Coronary artery (tissue), 2 donors: Measurements from ENCODE around the gene TTLL13.

Source experiments
- DNase-seq: peaks from one replicate; pipeline ENCODE4 v3.0.0-alpha.2; 2017; ENCODE audit warnings: low spot score
- H3K27ac ChIP-seq, 2 donors: fragments of 200-600 bp; sonication (generic); one replicate each; pipeline ENCODE4 v1.5.1; 2016 to 2019
- H3K4me3 ChIP-seq: fragments of 200-600 bp; sonication (generic); 2 replicates; pipeline ENCODE4 v1.5.1; 2016; ENCODE audit warnings: mild to moderate bottlenecking, moderate library complexity
- CTCF ChIP-seq: fragments of 200-600 bp; sonication (generic); IDR thresholded peaks from one replicate; pipeline ENCODE4 v1.5.1; 2019; ENCODE audit warnings: antibody characterized with exemption

TTLL13 gene

GRCh38 chr15:90225504-90226234, 23.7 kb upstream of the TTLL13 start:
- no peak for DNase-seq
- Histone ChIP-seq H3K4me3 (no peak overlapping the region), H3K27ac (no peak overlapping the region)
- no peak for TF ChIP-seq CTCF

- TF ChIP-seq CTCF: no peak
- no peak for DNase-seq
- Histone ChIP-seq H3K27ac (no peak overlapping the region), H3K4me3 (no peak overlapping the region)
Observed at GRCh38 chr15:90227336-90227735, 22.0 kb upstream of the TTLL13 start.

- DNase-seq: no peak
- TF ChIP-seq CTCF: no peak
- H3K27ac ChIP-seq: no peak overlapping the region
- no peak overlapping the region for H3K4me3 ChIP-seq
Observed at GRCh38 chr15:90227816-90228772, 21.3 kb upstream of the TTLL13 start.

GRCh38 chr15:90228960-90229359, 20.4 kb upstream of the TTLL13 start:
- no peak for TF ChIP-seq CTCF

GRCh38 chr15:90230071-90230494, 19.3 kb upstream of the TTLL13 start:
- H3K4me3 ChIP-seq: peak overlapping the region; percentile 10
- peak overlapping the region in 1 of 2 donors; percentile 2 for H3K27ac ChIP-seq

More at GRCh38 chr15:90228960-90229359, 20.4 kb upstream of the TTLL13 start:
- no peak overlapping the region for H3K4me3 ChIP-seq
- no peak for DNase-seq
- H3K27ac ChIP-seq: no peak overlapping the region

GRCh38 chr15:90230610-90231009, 18.7 kb upstream of the TTLL13 start:
- DNase-seq: no peak
- no peak for TF ChIP-seq CTCF
- peak overlapping the region in 1 of 2 donors; percentile 2 for H3K27ac ChIP-seq
- H3K4me3 ChIP-seq: peak overlapping the region; percentile 10

More at GRCh38 chr15:90230071-90230494, 19.3 kb upstream of the TTLL13 start:
- TF ChIP-seq CTCF: no peak
- DNase-seq: no peak
